SU-DHL-6 (cell line): ENCODE results near the gene CLPSL2.

Experiments used
- EZH2phosphoT487 ChIP-seq: fragments of 200-600 bp; sonication (generic), shearing (Covaris generic); conservative IDR thresholded peaks from 2 replicates; pipeline ENCODE4 v1.6.1; 2018; ENCODE audit warnings: mild to moderate bottlenecking, antibody characterized with exemption, low read length, moderate library complexity, mixed read lengths
- TF ChIP-seq, protein P1 (sequence below): fragments of 200-600 bp; sonication (generic); IDR thresholded peaks from one replicate; pipeline ENCODE4 v1.5.1; 2017; ENCODE audit warnings: antibody characterized with exemption, mild to moderate bottlenecking, low read length, moderate library complexity; ENCODE audit not compliant: insufficient read depth, poor library complexity, severe bottlenecking

DNA sequence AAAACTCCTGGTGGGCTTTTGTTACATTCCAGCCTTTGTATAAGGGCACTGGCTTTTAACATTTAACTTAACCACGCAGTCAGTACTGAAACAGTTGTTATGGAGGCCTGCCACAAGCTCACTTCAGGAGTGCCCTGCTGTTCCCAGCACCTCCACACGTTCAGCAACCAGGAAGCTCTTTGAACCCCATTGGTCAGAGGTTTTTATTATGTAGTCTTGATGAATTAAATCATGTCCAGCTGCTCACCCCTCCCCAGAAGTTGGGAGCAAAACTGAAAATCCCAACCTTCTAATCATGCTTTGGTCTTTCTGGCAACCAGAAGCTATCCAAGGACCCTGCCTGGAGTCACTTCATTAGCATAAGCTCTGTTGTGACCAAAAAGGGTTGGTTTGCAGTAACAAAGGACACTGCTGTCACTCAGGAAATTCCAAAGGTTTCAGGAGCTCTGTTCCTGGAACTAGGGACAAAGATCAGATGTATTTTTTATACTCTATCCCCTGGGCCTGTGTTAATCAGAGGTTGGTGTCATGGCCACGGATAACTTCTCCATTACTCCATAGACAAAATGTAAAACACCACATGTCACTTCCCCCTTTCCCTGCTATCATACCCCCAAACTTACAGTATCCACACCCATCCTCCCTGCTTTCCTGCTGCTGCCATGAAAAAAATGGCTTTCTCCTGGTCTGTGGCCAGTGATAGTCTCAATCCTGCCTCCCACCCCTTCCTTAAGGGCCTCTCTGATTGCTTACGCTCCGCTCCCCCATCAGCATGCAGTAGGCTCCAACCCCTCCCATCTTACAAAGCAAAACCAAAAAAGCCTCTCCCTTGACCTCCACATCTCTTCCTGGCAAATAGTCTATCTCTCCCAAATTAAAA, 36.5 kb upstream of the CLPSL2 start:
- TF ChIP-seq, protein P1, sequence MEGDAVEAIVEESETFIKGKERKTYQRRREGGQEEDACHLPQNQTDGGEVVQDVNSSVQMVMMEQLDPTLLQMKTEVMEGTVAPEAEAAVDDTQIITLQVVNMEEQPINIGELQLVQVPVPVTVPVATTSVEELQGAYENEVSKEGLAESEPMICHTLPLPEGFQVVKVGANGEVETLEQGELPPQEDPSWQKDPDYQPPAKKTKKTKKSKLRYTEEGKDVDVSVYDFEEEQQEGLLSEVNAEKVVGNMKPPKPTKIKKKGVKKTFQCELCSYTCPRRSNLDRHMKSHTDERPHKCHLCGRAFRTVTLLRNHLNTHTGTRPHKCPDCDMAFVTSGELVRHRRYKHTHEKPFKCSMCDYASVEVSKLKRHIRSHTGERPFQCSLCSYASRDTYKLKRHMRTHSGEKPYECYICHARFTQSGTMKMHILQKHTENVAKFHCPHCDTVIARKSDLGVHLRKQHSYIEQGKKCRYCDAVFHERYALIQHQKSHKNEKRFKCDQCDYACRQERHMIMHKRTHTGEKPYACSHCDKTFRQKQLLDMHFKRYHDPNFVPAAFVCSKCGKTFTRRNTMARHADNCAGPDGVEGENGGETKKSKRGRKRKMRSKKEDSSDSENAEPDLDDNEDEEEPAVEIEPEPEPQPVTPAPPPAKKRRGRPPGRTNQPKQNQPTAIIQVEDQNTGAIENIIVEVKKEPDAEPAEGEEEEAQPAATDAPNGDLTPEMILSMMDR, result no peak
- TF ChIP-seq EZH2phosphoT487, result no peak
